A549 (cell line): ENCODE results near the gene PRDM15. TPM values are rescaled to one million over a fixed set of nuclear protein-coding genes. Genes with fewer than 3 reads are reported as not detected.

ENCODE experiments used
- ATAC-seq, 2 experiments: fragments of 200-7000 bp in 1 of 2; fragments of >200 bp in 1 of 2; cut with Nextera tagmentation in 1 of 2; cut with Tn5 transposase in 1 of 2; 3 replicates each; pipeline versions ENCODE4 v1.8.0 to v1.9.1; 2018 to 2020; ENCODE audit warnings: mild to moderate bottlenecking in 1 of 2, moderate library complexity in 1 of 2
- CTCF ChIA-PET: fragments of 300-600 bp; sonication (Branson Sonifier 250); formaldehyde crosslinking; extraction: SDS; loops from one replicate; lab custom pipeline; 2021; ENCODE audit warnings: antibody characterized with exemption, inconsistent platforms; lab: Yijun Ruan, JAX
- POLR2A ChIA-PET: fragments of 350-600 bp; formaldehyde crosslinking; extraction: SDS; loops from one replicate; lab custom pipeline; 2021; ENCODE audit warnings: antibody characterized with exemption, inconsistent platforms; lab: Yijun Ruan, JAX
- DNase-seq, 2 experiments: peaks; one replicate each; pipeline versions ENCODE4 v3.0.0 to v3.0.0-alpha.2; 2011 to 2016; ENCODE audit warnings: low read depth in 1 of 2, low spot score in 1 of 2
- FAIRE-seq: peaks from 2 replicates; lab custom pipeline; 2011; peaks lifted over from hg19 to GRCh38; lab: Jason Lieb, UNC
- H3K27ac ChIP-seq, 2 experiments: fragments of >200 bp; sonication (Bioruptor Twin); formaldehyde crosslinking; 3 replicates each; pipeline ENCODE4 v1.5.1; 2016 to 2017
- H3K4me1 ChIP-seq: fragments of >200 bp; sonication (Bioruptor Twin); formaldehyde crosslinking; 3 replicates; pipeline ENCODE4 v1.6.1; 2016
- H3K4me2 ChIP-seq: fragments of >200 bp; sonication (Bioruptor Twin); formaldehyde crosslinking; 3 replicates; pipeline ENCODE4 v1.6.1; 2016
- H3K4me3 ChIP-seq: fragments of >200 bp; sonication (Bioruptor Twin); formaldehyde crosslinking; 3 replicates; pipeline ENCODE4 v1.5.1; 2016
- H3K9me3 ChIP-seq: fragments of >200 bp; sonication (Bioruptor Twin); formaldehyde crosslinking; 3 replicates; pipeline ENCODE4 v1.6.1; 2016
- BHLHE40 ChIP-seq: IDR thresholded peaks from 2 replicates; pipeline ENCODE4 v1.6.1; 2012; ENCODE audit warnings: low read depth, low read length, inconsistent platforms
- CBX8 ChIP-seq: fragments of 200-600 bp; sonication (generic); IDR thresholded peaks from 2 replicates; pipeline ENCODE4 v1.6.1; 2016
- CEBPB ChIP-seq, 2 experiments: fragments of >200 bp in 1 of 2; sonication (Bioruptor Twin) in 1 of 2; formaldehyde crosslinking in 1 of 2; IDR thresholded peaks; 2 replicates each; pipeline ENCODE4 v1.6.1; 2012 to 2016
- CHD4 ChIP-seq: fragments of 200-600 bp; sonication (generic); IDR thresholded peaks from 2 replicates; pipeline ENCODE4 v1.6.1; 2016; ENCODE audit warnings: antibody characterized with exemption, mild to moderate bottlenecking, borderline replicate concordance
- CTCF ChIP-seq: fragments of >200 bp; sonication (Bioruptor Twin); formaldehyde crosslinking; IDR thresholded peaks from 3 replicates; pipeline ENCODE4 v1.5.1; 2016
- FOSB ChIP-seq: fragments of 250-450 bp; sonication (Bioruptor Pico); IDR thresholded peaks from 2 replicates; pipeline ENCODE4 v1.5.0; 2020; ENCODE audit warnings: mild to moderate bottlenecking, moderate library complexity
- HEYL ChIP-seq: fragments of 250-450 bp; sonication (Bioruptor Pico); IDR thresholded peaks from 2 replicates; pipeline ENCODE4 v1.8.0; 2021; ENCODE audit warnings: mild to moderate bottlenecking, moderate library complexity
- HOXA7 ChIP-seq: fragments of 250-450 bp; sonication (Bioruptor Pico); IDR thresholded peaks from 2 replicates; pipeline ENCODE4 v1.5.0; 2020; ENCODE audit warnings: mild to moderate bottlenecking, moderate library complexity
- KDM5A ChIP-seq: fragments of 200-600 bp; sonication (generic); IDR thresholded peaks from 2 replicates; pipeline ENCODE4 v1.6.1; 2016; ENCODE audit warnings: antibody characterized with exemption, mild to moderate bottlenecking
- MAFK ChIP-seq: fragments of 450-650 bp; IDR thresholded peaks from 2 replicates; pipeline ENCODE4 v1.6.1; 2014; ENCODE audit not compliant: partially characterized antibody
- MYC ChIP-seq: IDR thresholded peaks from 2 replicates; pipeline ENCODE4 v1.6.1; 2012; ENCODE audit warnings: mild to moderate bottlenecking, inconsistent platforms, low read length, improper control_type of control experiment, borderline replicate concordance
- NFE2L2 ChIP-seq: fragments of 150-350 bp; conservative IDR thresholded peaks from 2 replicates; pipeline ENCODE4 v1.6.1; 2014; ENCODE audit warnings: low read length
- NPAS2 ChIP-seq: fragments of 250-450 bp; sonication (Bioruptor Pico); IDR thresholded peaks from 2 replicates; pipeline ENCODE4 v1.8.0; 2022; ENCODE audit warnings: mild to moderate bottlenecking, moderate library complexity, borderline replicate concordance
- PHF8 ChIP-seq: fragments of 200-600 bp; sonication (generic); IDR thresholded peaks from 2 replicates; pipeline ENCODE4 v1.6.1; 2016; ENCODE audit warnings: low read depth, mild to moderate bottlenecking, antibody characterized with exemption, moderate library complexity, borderline replicate concordance
- POLR2A ChIP-seq: IDR thresholded peaks from 2 replicates; pipeline ENCODE4 v1.6.1; 2012; ENCODE audit warnings: mild to moderate bottlenecking, low read length
- RAD21 ChIP-seq, 2 experiments: fragments of >200 bp in 1 of 2; sonication (Bioruptor Twin) in 1 of 2; formaldehyde crosslinking in 1 of 2; IDR thresholded peaks in 1 of 2; conservative IDR thresholded peaks in 1 of 2; 2 replicates in 1 of 2; 3 replicates in 1 of 2; pipeline ENCODE4 v1.6.1; 2012 to 2018; ENCODE audit warnings: inconsistent platforms in 1 of 2
- RCOR1 ChIP-seq: fragments of 150-350 bp; IDR thresholded peaks from 2 replicates; pipeline ENCODE4 v1.6.1; 2014; ENCODE audit warnings: antibody characterized with exemption, low read length, low read depth
- RFX5 ChIP-seq: fragments of 450-650 bp; IDR thresholded peaks from 2 replicates; pipeline ENCODE4 v1.7.1; 2014; ENCODE audit warnings: antibody characterized with exemption, mild to moderate bottlenecking, moderate library complexity
- SREBF2 ChIP-seq: fragments of 450-650 bp; IDR thresholded peaks from 2 replicates; pipeline ENCODE4 v1.6.1; 2014; ENCODE audit warnings: mild to moderate bottlenecking, moderate library complexity
- TFCP2L1 ChIP-seq: fragments of 250-450 bp; sonication (Bioruptor Pico); IDR thresholded peaks from 2 replicates; pipeline ENCODE4 v1.5.0; 2021; ENCODE audit warnings: mild to moderate bottlenecking
- ZC3H11A ChIP-seq: fragments of 450-650 bp; IDR thresholded peaks from 2 replicates; pipeline ENCODE4 v1.6.1; 2014; ENCODE audit warnings: antibody characterized with exemption, mild to moderate bottlenecking
- ZFP36 ChIP-seq: fragments of 450-650 bp; IDR thresholded peaks from 2 replicates; pipeline ENCODE4 v1.6.1; 2014; ENCODE audit warnings: borderline replicate concordance; ENCODE audit not compliant: partially characterized antibody
- ZNF302 ChIP-seq: fragments of 250-450 bp; sonication (Bioruptor Pico); IDR thresholded peaks from 2 replicates; pipeline ENCODE4 v1.9.0; 2021; ENCODE audit warnings: inconsistent platforms, mild to moderate bottlenecking, moderate library complexity
- WGBS: methylation state at CpG from one replicate; pipeline ENCODE4 v1.1.6; 2017; ENCODE audit errors: missing lambda C conversion rate; 5-methylcytosine and 5-hydroxymethylcytosine counted together
- polyA plus RNA-seq, 4 experiments: library from polyadenylated mRNA; depleted of rRNA in 3 of 4; stranded (reverse); fragments of >200 nt; fragmentation: RNase III in 1 of 4; extraction: RNeasy Plus Mini Kit Qiagen cat#74134 plus additional on column Dnase treatment in 1 of 4; gene quantifications; 2 replicates in 3 of 4; 3 replicates in 1 of 4; pipeline ENCODE4 v1.2.3, GENCODE V29; 2011 to 2017
- TF ChIP-seq, protein P1 (sequence below): fragments of 450-650 bp; IDR thresholded peaks from 2 replicates; pipeline ENCODE4 v1.6.1; 2014; ENCODE audit warnings: antibody characterized with exemption
- TF ChIP-seq, protein P2 (sequence below): IDR thresholded peaks from 2 replicates; pipeline ENCODE4 v1.6.1; 2012
- TF ChIP-seq, protein P3 (sequence below): IDR thresholded peaks from 2 replicates; pipeline ENCODE4 v1.6.1; 2012
- TF ChIP-seq, protein P4 (sequence below): fragments of >200 bp; sonication (Bioruptor Twin); formaldehyde crosslinking; IDR thresholded peaks from 3 replicates; pipeline ENCODE4 v1.6.1; 2016

PRDM15 gene
- polyA plus RNA-seq, 2 of the 4 experiments (the other 2 are of a cell fraction) = 4.5 to 6.1 TPM

DNA sequence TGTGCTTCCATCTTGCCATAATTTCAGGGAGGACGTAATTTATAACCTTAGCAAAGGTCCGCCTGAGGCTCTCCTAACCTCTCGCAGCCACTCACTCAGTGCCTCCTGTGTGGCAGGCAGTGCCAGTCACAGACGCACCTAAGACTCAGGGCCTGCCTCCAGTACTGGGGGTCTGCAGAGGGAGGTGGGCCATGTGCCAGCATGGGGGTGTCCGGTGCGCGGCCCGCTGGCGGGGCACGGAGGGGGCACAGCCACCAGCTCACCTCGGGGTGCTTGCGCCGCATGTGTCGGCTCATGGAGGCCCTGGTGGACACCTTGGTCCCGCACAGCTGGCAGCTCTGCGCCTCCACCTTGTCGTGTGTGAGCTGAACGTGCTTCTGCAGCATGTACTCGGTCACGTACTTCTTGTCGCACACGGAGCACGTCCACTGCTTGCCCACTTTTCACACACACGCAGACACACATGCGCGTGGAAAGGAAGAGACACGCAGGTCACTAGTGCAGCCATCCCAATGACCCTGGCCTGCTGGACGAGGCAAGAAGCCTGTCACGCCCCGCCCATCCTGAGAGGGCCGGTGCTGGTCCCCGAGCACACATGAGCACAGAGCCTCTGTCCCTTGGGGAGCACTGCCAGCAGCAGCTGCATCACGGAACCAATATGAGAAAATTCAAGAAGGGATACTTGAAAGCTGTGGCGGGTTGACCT lies 69.1 kb downstream of the PRDM15 start (continued):
- TF ChIP-seq CTCF (no peak), HEYL (CRISPR knock-in tag) (no peak), ZNF302 (CRISPR knock-in tag) (no peak), NPAS2 (CRISPR knock-in tag) (no peak), HOXA7 (no peak), TFCP2L1 (no peak), POLR2A (no peak), RCOR1 (no peak)

DNA sequence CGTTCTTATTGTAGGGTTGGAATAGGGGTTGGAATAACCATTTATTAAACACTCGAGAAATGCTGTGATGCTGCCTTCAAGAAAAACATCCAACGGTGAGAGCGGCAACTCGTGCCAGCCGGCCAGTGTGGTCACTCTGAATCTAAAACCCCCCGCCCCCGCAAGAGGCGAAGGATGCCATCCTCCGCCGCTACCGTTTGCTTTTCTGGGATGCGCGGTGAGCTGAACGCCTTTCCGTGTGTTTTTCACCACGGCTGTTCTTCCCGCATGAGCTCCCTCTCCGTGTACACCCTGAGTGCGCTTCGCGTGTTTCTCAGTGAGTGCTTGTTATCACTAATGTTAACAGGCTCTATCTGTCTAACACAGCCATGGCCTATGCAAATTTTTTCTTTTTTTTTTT lies 70.3 kb downstream of the PRDM15 start:
- FAIRE-seq = no peak
- TF ChIP-seq BHLHE40 = no peak
- no peak for TF ChIP-seq FOSB (CRISPR knock-in tag)
- TF ChIP-seq, all 56 proteins: peak for 0
- CTCF ChIA-PET = interaction anchor here (0.6 to 3.3 kb wide), 4 partner anchors 9 to 210 kb away, joined by 3 to 16 read pairs (median 3); no protein-coding TSS in a partner anchor

GRCh38 chr21:41808094-41808493 lies 71.0 kb downstream of the PRDM15 start:
- ChIA-PET POLR2A (no interaction called here), CTCF (interaction anchor here (1.0 to 1.6 kb wide), 2 partner anchors 9 to 195 kb away, joined by 6 read pairs; no protein-coding TSS in a partner anchor)
- Histone ChIP-seq H3K4me2 (no peak overlapping the region), H3K4me3 (no peak overlapping the region), H3K4me1 (no peaks in the 10 kb centered on the region), H3K27ac (no peak overlapping the region), H3K9me3 (no peaks in the 10 kb centered on the region)
- ATAC-seq = no peak
- no peak for DNase-seq
- no peak for FAIRE-seq
- 100% methylated on average over 11 of the region's 18 CpGs for WGBS
- no peak for TF ChIP-seq MYC
- TF ChIP-seq CHD4 = no peak
- TF ChIP-seq ZFP36 = no peak
- TF ChIP-seq POLR2A = no peak
- no peak for TF ChIP-seq PHF8
- TF ChIP-seq, protein P1, sequence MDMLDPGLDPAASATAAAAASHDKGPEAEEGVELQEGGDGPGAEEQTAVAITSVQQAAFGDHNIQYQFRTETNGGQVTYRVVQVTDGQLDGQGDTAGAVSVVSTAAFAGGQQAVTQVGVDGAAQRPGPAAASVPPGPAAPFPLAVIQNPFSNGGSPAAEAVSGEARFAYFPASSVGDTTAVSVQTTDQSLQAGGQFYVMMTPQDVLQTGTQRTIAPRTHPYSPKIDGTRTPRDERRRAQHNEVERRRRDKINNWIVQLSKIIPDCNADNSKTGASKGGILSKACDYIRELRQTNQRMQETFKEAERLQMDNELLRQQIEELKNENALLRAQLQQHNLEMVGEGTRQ = no peak
- no peak for TF ChIP-seq RCOR1
- no peak for TF ChIP-seq CBX8
- TF ChIP-seq NFE2L2 = no peak
- TF ChIP-seq ZC3H11A = no peak
- no peak for TF ChIP-seq CEBPB (IDR thresholded peaks at IDR 0.05)
- TF ChIP-seq SREBF2 = no peak
- no peak for TF ChIP-seq KDM5A
- TF ChIP-seq, protein P2, sequence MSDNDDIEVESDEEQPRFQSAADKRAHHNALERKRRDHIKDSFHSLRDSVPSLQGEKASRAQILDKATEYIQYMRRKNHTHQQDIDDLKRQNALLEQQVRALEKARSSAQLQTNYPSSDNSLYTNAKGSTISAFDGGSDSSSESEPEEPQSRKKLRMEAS = no peak
- TF ChIP-seq, protein P3, sequence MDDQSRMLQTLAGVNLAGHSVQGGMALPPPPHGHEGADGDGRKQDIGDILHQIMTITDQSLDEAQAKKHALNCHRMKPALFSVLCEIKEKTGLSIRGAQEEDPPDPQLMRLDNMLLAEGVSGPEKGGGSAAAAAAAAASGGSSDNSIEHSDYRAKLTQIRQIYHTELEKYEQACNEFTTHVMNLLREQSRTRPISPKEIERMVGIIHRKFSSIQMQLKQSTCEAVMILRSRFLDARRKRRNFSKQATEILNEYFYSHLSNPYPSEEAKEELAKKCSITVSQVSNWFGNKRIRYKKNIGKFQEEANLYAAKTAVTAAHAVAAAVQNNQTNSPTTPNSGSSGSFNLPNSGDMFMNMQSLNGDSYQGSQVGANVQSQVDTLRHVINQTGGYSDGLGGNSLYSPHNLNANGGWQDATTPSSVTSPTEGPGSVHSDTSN = no peak
- no peak for TF ChIP-seq MAFK
- no peak for TF ChIP-seq RAD21 (conservative IDR thresholded peaks at IDR 0.05 in 1 of 2, IDR thresholded peaks at IDR 0.05 in 1 of 2)
- TF ChIP-seq, protein P4, sequence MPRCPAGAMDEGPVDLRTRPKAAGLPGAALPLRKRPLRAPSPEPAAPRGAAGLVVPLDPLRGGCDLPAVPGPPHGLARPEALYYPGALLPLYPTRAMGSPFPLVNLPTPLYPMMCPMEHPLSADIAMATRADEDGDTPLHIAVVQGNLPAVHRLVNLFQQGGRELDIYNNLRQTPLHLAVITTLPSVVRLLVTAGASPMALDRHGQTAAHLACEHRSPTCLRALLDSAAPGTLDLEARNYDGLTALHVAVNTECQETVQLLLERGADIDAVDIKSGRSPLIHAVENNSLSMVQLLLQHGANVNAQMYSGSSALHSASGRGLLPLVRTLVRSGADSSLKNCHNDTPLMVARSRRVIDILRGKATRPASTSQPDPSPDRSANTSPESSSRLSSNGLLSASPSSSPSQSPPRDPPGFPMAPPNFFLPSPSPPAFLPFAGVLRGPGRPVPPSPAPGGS = no peak
- no peak for TF ChIP-seq RFX5

More for the DNA sequence above, 70.3 kb downstream of the PRDM15 start:
- Histone ChIP-seq H3K4me3 (no peak overlapping the region), H3K4me2 (no peak overlapping the region), H3K9me3 (no peaks in the 10 kb centered on the region), H3K27ac (no peak overlapping the region), H3K4me1 (no peaks in the 10 kb centered on the region)
- no peak for ATAC-seq
- DNase-seq = no peak
- WGBS = 95% methylated on average over 22 of the region's 22 CpGs
- POLR2A ChIA-PET = no interaction called here
